ENCODE data around the gene ANGPTL8. TPM values are rescaled to one million over a fixed set of nuclear protein-coding genes. Genes with fewer than 3 reads are reported as not detected.

ANGPTL8 gene, protein sequence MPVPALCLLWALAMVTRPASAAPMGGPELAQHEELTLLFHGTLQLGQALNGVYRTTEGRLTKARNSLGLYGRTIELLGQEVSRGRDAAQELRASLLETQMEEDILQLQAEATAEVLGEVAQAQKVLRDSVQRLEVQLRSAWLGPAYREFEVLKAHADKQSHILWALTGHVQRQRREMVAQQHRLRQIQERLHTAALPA
- total RNA-seq: not detected in 2 replicates

DNA sequence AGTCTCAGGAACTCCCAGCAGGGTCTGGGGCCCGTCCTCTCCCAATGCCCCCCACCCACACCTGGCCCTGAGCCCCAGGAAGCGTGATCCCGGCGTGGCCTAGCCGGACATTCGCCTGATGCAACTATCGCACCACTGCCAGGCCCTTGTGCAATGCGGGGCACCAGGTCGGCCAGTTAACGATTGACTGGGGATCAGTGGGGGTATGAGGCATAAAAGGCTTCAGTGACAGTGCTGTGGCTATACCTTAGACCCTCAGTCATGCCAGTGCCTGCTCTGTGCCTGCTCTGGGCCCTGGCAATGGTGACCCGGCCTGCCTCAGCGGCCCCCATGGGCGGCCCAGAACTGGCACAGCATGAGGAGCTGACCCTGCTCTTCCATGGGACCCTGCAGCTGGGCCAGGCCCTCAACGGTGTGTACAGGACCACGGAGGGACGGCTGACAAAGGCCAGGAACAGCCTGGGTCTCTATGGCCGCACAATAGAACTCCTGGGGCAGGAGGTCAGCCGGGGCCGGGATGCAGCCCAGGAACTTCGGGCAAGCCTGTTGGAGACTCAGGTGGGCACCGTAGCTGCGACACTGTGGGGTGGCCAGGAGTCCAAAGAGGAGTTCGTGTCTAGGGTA is at the start of gene ANGPTL8:
TSS of gene ANGPTL8 (plus strand) at position 243 of the 624 bp plus-strand sequence. CDS start at position 262, 19 bp downstream.

DNA sequence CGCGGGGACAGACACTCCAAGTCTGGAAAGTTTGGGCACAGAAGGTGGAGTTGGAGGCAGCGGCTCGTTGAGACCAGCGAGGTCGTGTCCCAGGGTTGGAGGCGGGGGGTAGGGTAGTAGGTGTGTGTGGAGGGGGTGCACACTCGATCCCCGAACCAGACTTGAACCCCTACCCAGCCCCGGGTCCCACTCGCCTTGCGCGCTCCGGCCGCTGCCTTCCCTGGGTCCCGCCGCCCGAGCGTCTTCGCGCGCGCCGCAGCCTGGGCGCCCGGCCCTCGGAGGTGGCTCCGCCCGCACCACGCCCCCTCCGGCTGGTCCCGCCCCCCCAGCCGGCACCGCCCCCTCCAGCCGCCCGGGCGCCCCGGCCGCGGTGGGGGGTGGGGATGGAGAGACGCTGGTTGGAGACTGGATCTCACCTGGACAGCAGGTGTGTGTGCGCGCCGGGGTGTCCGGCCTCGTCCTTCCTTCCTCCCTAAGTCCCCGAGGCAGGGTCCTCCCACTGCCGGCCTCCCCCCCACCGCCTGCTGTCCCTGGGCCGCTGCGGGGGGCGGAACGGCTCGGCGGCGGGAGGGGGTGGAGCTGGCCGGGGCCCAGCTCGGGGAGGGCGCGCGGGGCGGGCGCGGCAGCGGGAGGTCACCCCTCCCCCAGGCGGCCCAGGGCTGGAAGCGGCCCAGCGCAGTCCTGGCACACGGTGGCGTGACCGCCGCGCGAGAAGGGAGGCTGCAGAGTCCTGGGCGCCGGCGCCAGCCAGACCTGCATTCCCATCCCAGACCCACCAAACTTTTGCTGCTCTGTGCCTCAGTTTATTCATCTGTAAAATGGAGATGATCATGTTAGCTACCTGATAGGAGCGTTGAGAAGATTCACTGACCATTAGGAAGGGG is 41.9 kb upstream of the ANGPTL8 start, which contains the start of gene KANK2:
TSS of gene KANK2 (minus strand) at position 255 of the 884 bp plus-strand sequence. CDS start 3,034 bp downstream, outside the sequence.

DNA sequence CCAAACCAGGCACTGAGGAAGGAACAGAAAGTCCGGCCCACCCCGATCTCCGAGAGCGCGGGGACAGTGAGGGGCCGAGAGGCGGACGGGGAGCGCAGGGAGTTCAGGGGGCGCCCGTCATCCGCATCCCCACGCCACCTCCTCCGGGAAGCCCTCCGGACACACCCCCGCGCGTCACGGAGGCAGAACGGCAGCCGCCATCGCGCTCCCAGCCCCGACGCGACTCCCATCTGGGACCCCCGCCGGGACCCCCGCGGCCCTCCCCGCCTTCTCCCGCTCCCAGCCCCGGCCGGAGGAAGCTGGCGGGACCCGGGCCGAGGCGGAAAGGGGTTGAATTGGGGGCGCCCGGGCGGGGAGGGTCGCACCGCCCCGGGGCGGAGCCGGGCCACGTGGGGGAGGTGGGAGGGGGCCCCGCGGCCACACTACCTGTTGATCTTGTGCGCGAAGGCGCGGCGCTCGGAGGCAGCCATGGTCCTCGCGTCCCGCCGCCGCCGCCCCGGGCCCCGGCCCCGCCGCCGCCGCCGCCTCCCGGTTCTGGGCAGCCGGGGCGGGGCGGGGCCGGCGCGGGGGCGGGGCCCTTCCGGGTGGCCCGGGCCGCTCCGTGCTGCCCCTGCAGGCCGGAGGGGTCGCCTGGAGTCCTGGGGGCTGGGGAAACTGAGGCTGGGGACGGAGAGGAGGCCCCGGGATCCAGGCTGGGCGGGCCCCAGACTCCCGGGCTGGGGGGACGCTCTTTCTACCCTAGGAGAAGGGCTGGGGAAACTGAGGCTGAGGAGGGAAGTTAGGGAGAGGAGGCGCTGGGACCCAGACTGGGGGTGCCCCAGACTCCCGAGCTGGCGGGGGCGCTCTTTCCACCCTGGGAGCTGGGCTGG is 22.8 kb downstream of the ANGPTL8 start, which contains the start of gene DOCK6:
TSS of gene DOCK6 (minus strand) at position 554 of the 869 bp plus-strand sequence. CDS start at position 470, 84 bp downstream.

Other genes starting within 250 kb of the ANGPTL8 start
- gene LDLR, start 150.2 kb upstream of the ANGPTL8 start, total RNA-seq: 131 and 134 TPM in 2 replicates
- gene SPC24, start 83.8 kb upstream of the ANGPTL8 start, total RNA-seq: 9.0 and 14.4 TPM in 2 replicates
- gene KANK2, start 42.1 kb upstream of the ANGPTL8 start, total RNA-seq: 538 and 563 TPM in 2 replicates
- gene DOCK6, start 22.9 kb downstream of the ANGPTL8 start, total RNA-seq: 24.7 and 29.5 TPM in 2 replicates
- not detected in 2 replicates for gene TSPAN16, start 56.5 kb downstream of the ANGPTL8 start, total RNA-seq
- gene RAB3D, start 100.0 kb downstream of the ANGPTL8 start, total RNA-seq: 8.3 and 12.2 TPM in 2 replicates
- gene TMEM205, start 106.6 kb downstream of the ANGPTL8 start, total RNA-seq: 120 and 164 TPM in 2 replicates
- gene CCDC159, start 106.9 kb downstream of the ANGPTL8 start, total RNA-seq: 5.0 and 12.2 TPM in 2 replicates
- gene PLPPR2, start 115.8 kb downstream of the ANGPTL8 start, total RNA-seq: 39.9 and 51.1 TPM in 2 replicates
- gene SWSAP1, start 135.0 kb downstream of the ANGPTL8 start, total RNA-seq: 1.2 and 1.6 TPM in 2 replicates
- gene EPOR, start 144.7 kb downstream of the ANGPTL8 start, total RNA-seq: 1.9 and 3.4 TPM in 2 replicates
- 1.7 and 3.4 TPM in 2 replicates for gene RGL3, start 179.7 kb downstream of the ANGPTL8 start, total RNA-seq
- 0.59 TPM in 1 of 2 replicates, not detected in the other for gene ODAD3, start 195.5 kb downstream of the ANGPTL8 start, total RNA-seq
- gene PRKCSH, start 196.0 kb downstream of the ANGPTL8 start, total RNA-seq: 238 and 254 TPM in 2 replicates
- gene ELAVL3, start 241.4 kb downstream of the ANGPTL8 start, total RNA-seq: not detected in 2 replicates

Measured in cardiac ventricle fibroblast (primary cell).